Panc1 (cell line): Measurements from ENCODE around the gene MRPL42. TPM values are rescaled to one million over a fixed set of nuclear protein-coding genes. Genes with fewer than 3 reads are reported as not detected.

Experiments used
- ATAC-seq: fragments of 200-7000 bp; cut with Tn5 transposase; 2 replicates; pipeline ENCODE4 v1.9.1; 2020; ENCODE audit warnings: mild to moderate bottlenecking, moderate library complexity
- BruUV-seq: library from RNA; stranded (reverse); fragments of 400-500 nt; replicated peaks from 2 replicates; lab custom pipeline; 2021; lab: Mats Ljungman, UMichigan
- CTCF ChIA-PET: fragments of 300-600 bp; sonication (Branson Sonifier 250); formaldehyde crosslinking; loops from one replicate; lab custom pipeline; 2022; ENCODE audit warnings: antibody characterized with exemption; lab: Charles Lee
- POLR2A ChIA-PET: fragments of 300-600 bp; sonication (Branson Sonifier 250); formaldehyde crosslinking; loops from one replicate; lab custom pipeline; 2022; ENCODE audit warnings: antibody characterized with exemption; lab: Charles Lee
- DNase-seq: peaks from one replicate; pipeline ENCODE4 v3.0.0-alpha.2; 2010; ENCODE audit warnings: low read depth, low spot score
- H3K27ac ChIP-seq: 2 replicates; pipeline ENCODE4 v1.5.1; 2011; ENCODE audit warnings: mild to moderate bottlenecking, low read length, inconsistent platforms
- H3K27me3 ChIP-seq: fragments of 200-500 bp; sonication (Bioruptor generic); 2 replicates; pipeline ENCODE4 v1.6.0; 2014; ENCODE audit warnings: low read length, inconsistent platforms; ENCODE audit not compliant: control insufficient read depth, insufficient read depth
- H3K36me3 ChIP-seq: fragments of 200-500 bp; sonication (Bioruptor generic); 2 replicates; pipeline ENCODE4 v1.5.1; 2014; ENCODE audit warnings: inconsistent platforms, mild to moderate bottlenecking, low read length, moderate library complexity; ENCODE audit not compliant: control insufficient read depth, insufficient read depth
- H3K4me1 ChIP-seq: 2 replicates; pipeline ENCODE4 v1.5.1; 2011; ENCODE audit warnings: inconsistent platforms, mild to moderate bottlenecking, low read length, moderate library complexity; ENCODE audit not compliant: control insufficient read depth, insufficient read depth
- H3K4me3 ChIP-seq, 2 experiments: 2 replicates each; pipeline ENCODE4 v1.5.1; 2011 to 2012; ENCODE audit warnings: low read depth in 2 of 2, low read length in 2 of 2, mild to moderate bottlenecking in 2 of 2, inconsistent platforms in 1 of 2, moderate library complexity in 1 of 2
- H3K9me3 ChIP-seq: fragments of 200-500 bp; sonication (Bioruptor generic); 2 replicates; pipeline ENCODE4 v1.5.1; 2014; ENCODE audit warnings: low read depth, mild to moderate bottlenecking, inconsistent platforms, low read length, moderate library complexity; ENCODE audit not compliant: control insufficient read depth, insufficient read depth
- POLR2AphosphoS5 ChIP-seq: IDR thresholded peaks from 2 replicates; pipeline ENCODE4 v1.6.1; 2012; ENCODE audit warnings: mild to moderate bottlenecking, low read depth, low read length, moderate library complexity
- SIN3A ChIP-seq: IDR thresholded peaks from 2 replicates; pipeline ENCODE4 v1.6.1; 2012; ENCODE audit warnings: low read depth, mild to moderate bottlenecking, low read length, moderate library complexity, borderline replicate concordance; ENCODE audit not compliant: insufficient read depth
- TCF7L2 ChIP-seq: IDR thresholded peaks from 2 replicates; pipeline ENCODE4 v1.6.1; 2011; ENCODE audit warnings: mild to moderate bottlenecking, low read depth, low read length, inconsistent platforms
- in situ Hi-C: cut with HindIII; loops from 2 replicates; pipeline ENCODE4 v1.10.0; 2016; ENCODE audit warnings: low sequenced_read_pairs, low pct_unique_long_range_greater_than_20kb
- intact Hi-C: fragments of 100-400 bp; cut with micrococcal nuclease; formaldehyde crosslinking; loops from one replicate; pipeline ENCODE4 v1.10.0; 2022; ENCODE audit not compliant: unreplicated experiment
- total RNA-seq: library from RNA; stranded (reverse); gene quantifications from one replicate; pipeline ENCODE4 v1.2.1, GENCODE V29; 2021; ENCODE audit not compliant: unreplicated experiment
- TF ChIP-seq, protein P1 (sequence below): fragments of 450-650 bp; IDR thresholded peaks from 2 replicates; pipeline ENCODE4 v1.5.1; 2017; ENCODE audit warnings: mild to moderate bottlenecking
- TF ChIP-seq, protein P2 (sequence below), 2 experiments: IDR thresholded peaks; 2 replicates each; pipeline ENCODE4 v1.6.1; 2011 to 2012; ENCODE audit warnings: low read depth in 2 of 2, control low read depth in 1 of 2, low read length in 1 of 2, mild to moderate bottlenecking in 1 of 2, moderate library complexity in 1 of 2; ENCODE audit not compliant: insufficient read depth in 1 of 2

Gene MRPL42
- total RNA-seq, 1 experiment from 2014 or later: 92.4 TPM

DNA sequence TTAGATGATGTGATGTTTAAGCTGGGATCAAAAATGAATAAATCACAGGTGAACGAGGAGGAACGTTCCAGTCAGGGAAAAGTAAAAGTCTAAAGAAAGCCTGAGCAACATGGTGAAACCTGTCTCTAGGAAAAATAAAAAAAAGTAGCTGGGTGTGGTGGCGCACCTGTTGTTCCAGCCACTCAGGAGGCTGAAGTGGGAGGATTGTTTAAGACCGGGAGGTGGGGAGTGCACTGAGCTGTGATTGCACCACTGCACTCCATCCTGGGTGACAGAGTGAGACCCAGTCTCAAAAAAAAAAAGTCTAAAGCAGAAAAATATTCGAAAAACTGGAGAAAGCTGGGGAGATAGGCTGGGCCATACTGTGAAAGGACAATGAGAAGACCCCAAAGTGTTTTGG, 66.0 kb downstream of the MRPL42 start:
- Histone ChIP-seq H3K4me3 (no peak overlapping the region), H3K27me3 (no peaks in the 10 kb centered on the region), H3K27ac (no peak overlapping the region), H3K9me3 (no peaks in the 10 kb centered on the region), H3K36me3 (no peaks in the 10 kb centered on the region), H3K4me1 (no peaks in the 10 kb centered on the region)
- DNase-seq (no peak), ATAC-seq (no peak)
- BruUV-seq: no TSS peak
- intact Hi-C loops: no loop called here
- in situ Hi-C loops: no loop called here
- ChIA-PET CTCF (no interaction called here), POLR2A (no interaction called here)
- TF ChIP-seq POLR2AphosphoS5: no peak
- TF ChIP-seq, protein P1, sequence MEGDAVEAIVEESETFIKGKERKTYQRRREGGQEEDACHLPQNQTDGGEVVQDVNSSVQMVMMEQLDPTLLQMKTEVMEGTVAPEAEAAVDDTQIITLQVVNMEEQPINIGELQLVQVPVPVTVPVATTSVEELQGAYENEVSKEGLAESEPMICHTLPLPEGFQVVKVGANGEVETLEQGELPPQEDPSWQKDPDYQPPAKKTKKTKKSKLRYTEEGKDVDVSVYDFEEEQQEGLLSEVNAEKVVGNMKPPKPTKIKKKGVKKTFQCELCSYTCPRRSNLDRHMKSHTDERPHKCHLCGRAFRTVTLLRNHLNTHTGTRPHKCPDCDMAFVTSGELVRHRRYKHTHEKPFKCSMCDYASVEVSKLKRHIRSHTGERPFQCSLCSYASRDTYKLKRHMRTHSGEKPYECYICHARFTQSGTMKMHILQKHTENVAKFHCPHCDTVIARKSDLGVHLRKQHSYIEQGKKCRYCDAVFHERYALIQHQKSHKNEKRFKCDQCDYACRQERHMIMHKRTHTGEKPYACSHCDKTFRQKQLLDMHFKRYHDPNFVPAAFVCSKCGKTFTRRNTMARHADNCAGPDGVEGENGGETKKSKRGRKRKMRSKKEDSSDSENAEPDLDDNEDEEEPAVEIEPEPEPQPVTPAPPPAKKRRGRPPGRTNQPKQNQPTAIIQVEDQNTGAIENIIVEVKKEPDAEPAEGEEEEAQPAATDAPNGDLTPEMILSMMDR: no peak
- TF ChIP-seq, protein P2, sequence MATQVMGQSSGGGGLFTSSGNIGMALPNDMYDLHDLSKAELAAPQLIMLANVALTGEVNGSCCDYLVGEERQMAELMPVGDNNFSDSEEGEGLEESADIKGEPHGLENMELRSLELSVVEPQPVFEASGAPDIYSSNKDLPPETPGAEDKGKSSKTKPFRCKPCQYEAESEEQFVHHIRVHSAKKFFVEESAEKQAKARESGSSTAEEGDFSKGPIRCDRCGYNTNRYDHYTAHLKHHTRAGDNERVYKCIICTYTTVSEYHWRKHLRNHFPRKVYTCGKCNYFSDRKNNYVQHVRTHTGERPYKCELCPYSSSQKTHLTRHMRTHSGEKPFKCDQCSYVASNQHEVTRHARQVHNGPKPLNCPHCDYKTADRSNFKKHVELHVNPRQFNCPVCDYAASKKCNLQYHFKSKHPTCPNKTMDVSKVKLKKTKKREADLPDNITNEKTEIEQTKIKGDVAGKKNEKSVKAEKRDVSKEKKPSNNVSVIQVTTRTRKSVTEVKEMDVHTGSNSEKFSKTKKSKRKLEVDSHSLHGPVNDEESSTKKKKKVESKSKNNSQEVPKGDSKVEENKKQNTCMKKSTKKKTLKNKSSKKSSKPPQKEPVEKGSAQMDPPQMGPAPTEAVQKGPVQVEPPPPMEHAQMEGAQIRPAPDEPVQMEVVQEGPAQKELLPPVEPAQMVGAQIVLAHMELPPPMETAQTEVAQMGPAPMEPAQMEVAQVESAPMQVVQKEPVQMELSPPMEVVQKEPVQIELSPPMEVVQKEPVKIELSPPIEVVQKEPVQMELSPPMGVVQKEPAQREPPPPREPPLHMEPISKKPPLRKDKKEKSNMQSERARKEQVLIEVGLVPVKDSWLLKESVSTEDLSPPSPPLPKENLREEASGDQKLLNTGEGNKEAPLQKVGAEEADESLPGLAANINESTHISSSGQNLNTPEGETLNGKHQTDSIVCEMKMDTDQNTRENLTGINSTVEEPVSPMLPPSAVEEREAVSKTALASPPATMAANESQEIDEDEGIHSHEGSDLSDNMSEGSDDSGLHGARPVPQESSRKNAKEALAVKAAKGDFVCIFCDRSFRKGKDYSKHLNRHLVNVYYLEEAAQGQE (IDR thresholded peaks at IDR 0.05; ENCODE audit: insufficient read depth in 1 of 2, low read depth in 2 of 2, low read length in 1 of 2): no peak
- no peak for TF ChIP-seq TCF7L2
- TF ChIP-seq SIN3A: no peak

DNA sequence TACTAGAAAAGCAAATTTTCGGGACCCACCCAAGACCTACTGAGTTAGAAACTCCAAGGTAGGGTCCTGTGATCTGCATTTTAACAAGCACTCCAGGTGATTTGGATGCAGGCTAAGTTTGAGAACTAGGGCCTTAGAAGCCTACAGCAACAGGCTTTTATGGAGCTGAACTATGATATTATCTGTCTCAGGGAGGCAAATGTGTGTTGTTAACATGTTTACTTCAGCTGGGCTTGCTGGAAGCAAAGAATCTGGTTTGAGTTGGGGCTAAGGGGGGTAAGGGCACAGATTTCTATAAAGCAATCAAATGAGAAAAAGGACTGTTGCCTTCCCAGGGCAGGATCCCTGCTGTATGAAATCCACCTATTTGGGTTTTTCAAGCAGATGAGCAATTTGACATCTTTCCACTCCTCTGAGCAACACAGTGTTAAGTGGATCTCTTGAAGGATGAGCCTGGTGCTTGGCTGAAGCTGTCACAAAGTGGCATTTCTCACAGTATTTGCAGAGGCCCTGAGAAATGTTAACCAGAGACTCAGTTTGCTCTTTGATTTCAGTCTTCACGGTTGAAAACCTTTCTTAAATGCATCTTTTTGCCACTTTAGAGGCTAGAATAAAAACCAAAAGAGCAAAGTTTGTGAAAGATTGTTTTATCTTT, 68.9 kb downstream of the MRPL42 start:
- CTCF ChIA-PET: no interaction called here
- DNase-seq (no peak), ATAC-seq (no peak)
- TF ChIP-seq, protein P2 (IDR thresholded peaks at IDR 0.05; ENCODE audit: insufficient read depth in 1 of 2, low read depth in 2 of 2, low read length in 1 of 2): no peak
- TF ChIP-seq SIN3A: no peak
- TF ChIP-seq POLR2AphosphoS5: no peak
- no peak for TF ChIP-seq TCF7L2
- Histone ChIP-seq H3K4me1 (no peaks in the 10 kb centered on the region), H3K9me3 (no peaks in the 10 kb centered on the region), H3K36me3 (no peaks in the 10 kb centered on the region), H3K27ac (no peak overlapping the region; the same call in 1 of the 2 replicates), H3K4me3 (no peak overlapping the region), H3K27me3 (no peaks in the 10 kb centered on the region)
- intact Hi-C loops: no loop called here
- in situ Hi-C loops: no loop called here
- POLR2A ChIA-PET: no interaction called here
- no TSS peak for BruUV-seq
